ENCODE measurements around the gene MAP4K3. TPM values are rescaled to one million over a fixed set of nuclear protein-coding genes. Genes with fewer than 3 reads are reported as not detected.

Gene MAP4K3
- total RNA-seq, 1 experiment from 2014 or later, result 35.5 TPM

GRCh38 chr2:39241588-39241987 lies 195.5 kb downstream of the MAP4K3 start:
- no peak for DNase-seq (ENCODE audit: low spot score)
- CTCF ChIA-PET, result interaction anchor here (0.7 kb wide), 1 partner anchor 294 kb away, joined by 4 read pairs; no protein-coding TSS in a partner anchor
- POLR2A ChIA-PET (ENCODE audit: low non-redundant PET), result no interaction called here
- Histone ChIP-seq H3K4me3 (ENCODE audit: low read depth, low read length, poor library complexity, severe bottlenecking) (no peak overlapping the region), H3K9me3 (ENCODE audit: low read depth, low read length, poor library complexity, severe bottlenecking) (no peaks in the 10 kb centered on the region), H3K36me3 (ENCODE audit: insufficient read depth, low read length, poor library complexity, severe bottlenecking) (no peaks in the 10 kb centered on the region), H3K27me3 (replicated peaks; ENCODE audit: insufficient read depth, low read depth, low read length, poor library complexity) (no peaks in the 10 kb centered on the region), H3K27ac (ENCODE audit: low read depth, low read length, poor library complexity, severe bottlenecking) (no peak overlapping the region), H3K4me1 (ENCODE audit: insufficient read depth, low read length, poor library complexity, severe bottlenecking) (no peaks in the 10 kb centered on the region)
- BruUV-seq (replicated peaks), result no TSS peak
- TF ChIP-seq EZH2 (IDR thresholded peaks at IDR 0.05; ENCODE audit: borderline replicate concordance, low read depth, low read length, poor library complexity, severe bottlenecking) (no peak), CTCF (conservative IDR thresholded peaks at IDR 0.05; ENCODE audit: low read depth, low read length) (no peak)
- intact Hi-C loops (cut with micrococcal nuclease; ENCODE audit: unreplicated experiment), result no loop called here

GRCh38 chr2:39240758-39241157 lies 196.3 kb downstream of the MAP4K3 start:
- TF ChIP-seq CTCF (conservative IDR thresholded peaks at IDR 0.05; ENCODE audit: low read depth, low read length) (no peak), EZH2 (IDR thresholded peaks at IDR 0.05; ENCODE audit: borderline replicate concordance, low read depth, low read length, poor library complexity, severe bottlenecking) (no peak)
- CTCF ChIA-PET, result no interaction called here
- Histone ChIP-seq H3K4me3 (ENCODE audit: low read depth, low read length, poor library complexity, severe bottlenecking) (no peak overlapping the region), H3K4me1 (ENCODE audit: insufficient read depth, low read length, poor library complexity, severe bottlenecking) (no peaks in the 10 kb centered on the region), H3K9me3 (ENCODE audit: low read depth, low read length, poor library complexity, severe bottlenecking) (no peaks in the 10 kb centered on the region), H3K36me3 (ENCODE audit: insufficient read depth, low read length, poor library complexity, severe bottlenecking) (no peaks in the 10 kb centered on the region), H3K27ac (ENCODE audit: low read depth, low read length, poor library complexity, severe bottlenecking) (no peak overlapping the region), H3K27me3 (replicated peaks; ENCODE audit: insufficient read depth, low read depth, low read length, poor library complexity) (no peaks in the 10 kb centered on the region)
- POLR2A ChIA-PET (ENCODE audit: low non-redundant PET), result no interaction called here
- intact Hi-C loops (cut with micrococcal nuclease; ENCODE audit: unreplicated experiment), result no loop called here
- no TSS peak for BruUV-seq (replicated peaks)
- DNase-seq (ENCODE audit: low spot score), result no peak

- Histone ChIP-seq H3K4me3 (ENCODE audit: low read depth, low read length, poor library complexity, severe bottlenecking) (no peak overlapping the region), H3K27me3 (replicated peaks; ENCODE audit: insufficient read depth, low read depth, low read length, poor library complexity) (no peaks in the 10 kb centered on the region), H3K9me3 (ENCODE audit: low read depth, low read length, poor library complexity, severe bottlenecking) (no peaks in the 10 kb centered on the region), H3K36me3 (ENCODE audit: insufficient read depth, low read length, poor library complexity, severe bottlenecking) (no peaks in the 10 kb centered on the region), H3K27ac (ENCODE audit: low read depth, low read length, poor library complexity, severe bottlenecking) (no peak overlapping the region), H3K4me1 (ENCODE audit: insufficient read depth, low read length, poor library complexity, severe bottlenecking) (no peaks in the 10 kb centered on the region)
- TF ChIP-seq CTCF (conservative IDR thresholded peaks at IDR 0.05; ENCODE audit: low read depth, low read length) (no peak), EZH2 (IDR thresholded peaks at IDR 0.05; ENCODE audit: borderline replicate concordance, low read depth, low read length, poor library complexity, severe bottlenecking) (no peak)
- no peak for DNase-seq (ENCODE audit: low spot score)
- ChIA-PET CTCF (no interaction called here), POLR2A (ENCODE audit: low non-redundant PET) (no interaction called here)
- no TSS peak for BruUV-seq (replicated peaks)
- intact Hi-C loops (cut with micrococcal nuclease; ENCODE audit: unreplicated experiment), result no loop called here
Observed at GRCh38 chr2:39234754-39235153, 202.3 kb downstream of the MAP4K3 start.

Measured in A673 (cell line).